ENCODE results near the gene PTGDS.
"Not testable (repeated sequence)": the region's sequence is repeated elsewhere in the genome, so short reads cannot be mapped to it uniquely, and the experiment has no call there.

PTGDS gene

DNA sequence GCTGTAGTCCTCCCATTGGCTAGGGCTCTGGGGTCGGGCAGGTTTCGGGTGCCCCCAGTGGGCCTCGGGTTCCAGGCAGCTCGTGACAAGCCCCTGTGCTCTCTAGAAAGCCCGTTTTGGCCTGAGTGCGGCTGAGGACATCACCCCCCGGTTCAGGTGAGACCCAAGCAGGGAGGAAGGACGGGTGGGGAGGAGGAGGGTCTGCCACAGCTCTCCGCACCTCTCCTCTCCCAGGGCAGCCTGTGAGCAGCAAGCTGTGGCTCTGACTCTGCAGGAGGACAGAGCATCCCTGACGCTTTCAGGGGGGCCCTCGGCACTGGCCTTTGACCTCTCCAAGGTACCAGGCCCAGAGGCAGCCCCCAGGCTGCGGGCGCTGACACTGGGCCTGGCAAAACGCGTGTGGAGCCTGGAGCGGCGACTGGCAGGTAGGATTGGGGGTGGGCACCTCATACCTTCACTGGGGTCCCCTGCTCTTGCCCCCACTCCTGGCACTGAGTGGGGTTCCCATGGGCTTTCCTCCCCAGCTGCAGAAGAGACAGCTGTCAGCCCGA, 15.6 kb downstream of the PTGDS start:
- ATAC-seq (no peak), DNase-seq (no peak)

DNA sequence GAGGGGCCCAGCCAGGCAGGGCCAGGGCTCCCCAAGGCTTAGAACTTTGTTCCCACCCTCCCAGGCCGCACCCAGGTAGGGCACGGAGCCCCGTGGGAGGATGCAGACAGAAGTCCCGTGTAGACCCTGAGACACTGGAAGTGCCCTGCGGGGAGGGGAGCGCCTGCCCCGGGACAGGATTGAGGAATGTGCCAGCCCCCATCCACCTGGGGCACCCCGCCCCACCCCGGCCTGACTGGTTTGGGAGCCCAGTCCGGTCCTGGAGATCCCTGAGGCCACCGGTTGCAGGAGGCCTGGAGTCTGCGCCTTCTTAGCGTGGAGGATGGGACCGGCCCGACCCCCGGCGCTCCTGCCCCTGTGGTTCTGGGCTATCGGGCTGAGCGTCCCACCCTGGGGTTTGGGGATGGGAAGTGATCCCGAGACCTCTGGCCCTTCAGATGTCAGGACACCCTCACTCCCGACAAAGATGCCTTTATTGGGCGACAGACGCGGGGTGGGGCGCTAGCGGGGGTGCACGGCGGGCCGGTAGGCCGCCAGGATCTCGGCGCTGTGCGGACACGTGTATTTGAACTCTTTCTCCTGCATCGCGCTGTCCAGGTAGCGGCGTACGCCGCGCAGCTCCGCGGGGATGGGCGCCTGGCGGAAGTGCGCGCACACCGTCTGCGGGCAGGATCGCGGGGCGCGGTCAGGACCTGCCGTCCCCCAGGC, 17.0 kb downstream of the PTGDS start:
- DNase-seq (no peak), ATAC-seq (no peak)

DNA sequence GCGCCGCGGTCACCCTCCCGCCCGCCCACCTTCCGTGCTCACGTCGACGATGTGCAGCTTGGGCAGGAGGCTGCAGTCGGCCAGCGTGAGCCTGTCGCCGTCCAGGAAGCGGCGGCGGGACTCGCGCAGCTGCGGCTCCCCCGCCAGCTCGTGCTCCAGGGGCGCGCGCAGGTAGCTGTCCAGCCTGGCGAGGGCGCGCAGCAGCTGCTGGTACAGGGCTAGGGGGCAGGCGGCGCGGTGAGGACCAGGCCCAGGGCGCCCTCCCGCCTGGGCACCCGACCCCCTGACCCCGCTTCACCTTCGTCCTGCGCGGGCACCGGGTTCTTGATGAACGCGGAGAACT, 17.6 kb downstream of the PTGDS start:
- DNase-seq (no peak), ATAC-seq (no peak)

DNA sequence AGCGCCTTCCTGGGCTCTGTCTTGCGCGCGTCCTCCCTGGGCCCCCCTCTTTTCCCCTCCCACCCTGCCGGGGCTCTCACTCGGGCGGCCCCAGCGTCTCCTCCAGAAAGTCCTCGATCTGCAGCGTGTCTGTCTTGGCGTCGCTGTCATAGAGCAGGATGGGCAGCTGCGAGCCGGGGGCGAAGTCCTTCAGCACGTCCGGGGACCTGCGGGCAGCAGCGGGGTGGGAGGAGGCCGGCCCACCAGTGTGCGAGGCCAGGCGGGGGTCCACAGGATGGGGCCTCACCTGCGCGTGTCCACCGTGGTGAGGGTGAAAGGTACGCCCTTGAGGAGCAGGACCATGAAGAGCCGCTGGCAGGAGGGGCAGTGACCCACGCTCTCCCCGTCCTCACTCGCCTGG, 18.1 kb downstream of the PTGDS start:
- ATAC-seq: no peak

DNA sequence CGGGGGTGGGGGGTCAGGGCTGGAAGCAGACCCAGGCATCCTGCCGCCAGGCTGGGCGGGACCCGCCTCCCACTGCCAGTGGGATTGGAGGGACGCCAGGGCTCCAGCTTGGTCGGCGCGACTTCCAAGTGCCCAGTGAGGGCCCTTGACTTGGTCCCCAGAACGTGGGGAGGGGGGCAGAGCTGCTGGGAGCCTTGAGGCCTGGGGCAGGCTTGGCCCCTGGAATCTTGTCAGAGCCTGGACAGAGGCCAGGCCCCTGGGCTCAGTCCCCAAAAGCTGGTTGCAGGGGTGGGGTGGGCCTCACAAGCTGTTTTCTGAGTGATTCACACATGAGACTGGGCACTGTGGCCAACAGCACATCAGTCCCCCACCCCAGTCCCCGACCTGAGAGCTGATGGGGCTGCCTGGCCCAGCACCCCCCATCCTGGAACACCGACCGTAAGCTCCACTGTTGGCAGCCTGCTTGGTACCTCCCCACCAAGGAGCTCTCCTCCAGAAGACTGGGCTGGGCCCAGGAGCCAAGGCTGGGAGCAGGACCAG, 18.5 kb downstream of the PTGDS start:
- ATAC-seq: no peak
- DNase-seq: no peak

More for the DNA sequence above, 18.1 kb downstream of the PTGDS start:
- DNase-seq: no peak

DNA sequence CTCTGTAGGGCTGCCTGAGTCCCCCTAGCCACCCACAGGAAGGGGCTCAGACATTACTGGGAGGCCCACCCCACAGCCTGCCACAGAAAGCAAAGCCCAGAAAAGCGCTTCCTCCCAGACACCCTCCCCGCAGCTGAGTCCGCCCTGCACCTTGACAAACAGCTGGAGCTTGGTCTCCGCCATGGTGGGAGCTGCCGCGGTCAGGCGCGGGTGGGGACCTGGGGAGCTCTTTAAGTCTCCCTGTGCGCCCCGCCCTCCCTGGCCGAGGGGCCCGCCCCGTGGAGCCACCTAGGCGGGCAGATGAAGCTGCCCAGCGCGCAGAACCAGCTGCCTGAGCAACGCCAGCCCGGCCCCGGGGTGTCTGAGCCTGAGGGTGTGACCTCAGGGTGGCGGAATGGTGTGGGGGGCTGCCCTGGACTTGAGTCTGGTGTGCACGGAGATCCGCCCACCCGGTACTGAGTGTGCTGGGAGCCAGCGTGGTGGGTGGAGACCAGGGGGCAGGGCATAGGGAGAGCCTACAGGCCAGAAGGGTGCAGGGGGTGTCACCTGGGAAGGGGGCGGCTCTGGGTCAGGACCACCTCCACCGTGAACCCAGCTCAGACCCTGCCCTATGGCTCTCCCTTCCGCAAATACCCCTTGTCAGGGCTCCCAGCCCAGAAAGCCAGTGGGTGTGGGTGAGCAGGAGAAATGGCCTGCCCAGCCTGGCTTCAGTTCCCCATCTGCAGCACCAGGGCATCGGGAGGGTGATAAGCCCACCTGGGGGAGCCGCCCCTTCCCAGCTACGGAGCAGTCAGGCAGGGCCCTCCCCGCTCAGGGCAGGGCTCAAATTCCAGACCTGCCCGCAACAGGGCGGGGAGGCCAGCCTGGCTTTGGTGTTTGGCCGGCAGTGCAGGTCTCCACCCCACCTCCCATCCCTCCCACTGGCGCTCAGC, 19.3 kb downstream of the PTGDS start, which contains the start of gene CLIC3:
TSS of gene CLIC3 (minus strand) at position 208 of the 932 bp plus-strand sequence. CDS start at position 183, 25 bp downstream.
- no peak for ATAC-seq
- peak; percentile 55 for DNase-seq

DNA sequence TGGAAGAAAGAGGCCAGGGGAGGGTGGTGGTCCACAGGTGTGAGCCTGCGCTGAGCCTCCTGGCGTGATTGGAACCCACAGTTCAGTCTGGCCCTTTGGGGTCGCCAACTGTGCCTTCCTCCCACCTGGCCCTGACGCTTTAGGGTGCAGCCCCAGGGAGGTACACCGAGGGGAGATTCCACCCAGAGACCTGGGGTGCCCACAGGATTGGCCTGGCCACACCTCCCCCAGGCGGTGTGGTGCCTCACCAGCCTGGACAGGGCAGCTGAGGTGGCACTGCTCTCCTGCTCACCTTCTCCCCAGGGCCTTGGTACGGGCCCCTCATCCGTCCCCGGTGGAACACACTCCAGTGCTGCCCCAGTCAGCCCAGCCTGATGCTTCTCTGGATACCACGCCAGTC, 20.1 kb downstream of the PTGDS start:
- no peak for DNase-seq
- no peak for ATAC-seq

DNA sequence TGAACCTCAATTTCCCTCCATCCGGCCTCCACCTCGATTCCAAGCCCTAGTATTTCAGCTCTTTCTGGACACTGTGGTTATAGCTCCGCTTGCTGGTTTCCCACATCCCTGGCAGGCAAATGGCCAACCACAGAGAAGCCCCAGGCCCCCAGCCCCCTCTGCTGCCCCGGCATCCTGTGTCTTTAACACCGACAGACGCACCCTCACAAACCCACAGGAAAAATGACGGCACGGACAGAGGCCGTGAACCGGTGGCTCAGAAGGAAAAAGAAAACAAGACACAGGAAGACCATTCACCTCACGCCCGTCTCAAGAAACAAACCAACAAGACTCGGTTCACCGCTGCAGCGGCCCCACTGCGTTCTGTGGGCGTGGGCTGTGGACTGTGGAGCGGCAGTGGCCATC, 20.5 kb downstream of the PTGDS start:
- ATAC-seq (no peak), DNase-seq (no peak)

DNA sequence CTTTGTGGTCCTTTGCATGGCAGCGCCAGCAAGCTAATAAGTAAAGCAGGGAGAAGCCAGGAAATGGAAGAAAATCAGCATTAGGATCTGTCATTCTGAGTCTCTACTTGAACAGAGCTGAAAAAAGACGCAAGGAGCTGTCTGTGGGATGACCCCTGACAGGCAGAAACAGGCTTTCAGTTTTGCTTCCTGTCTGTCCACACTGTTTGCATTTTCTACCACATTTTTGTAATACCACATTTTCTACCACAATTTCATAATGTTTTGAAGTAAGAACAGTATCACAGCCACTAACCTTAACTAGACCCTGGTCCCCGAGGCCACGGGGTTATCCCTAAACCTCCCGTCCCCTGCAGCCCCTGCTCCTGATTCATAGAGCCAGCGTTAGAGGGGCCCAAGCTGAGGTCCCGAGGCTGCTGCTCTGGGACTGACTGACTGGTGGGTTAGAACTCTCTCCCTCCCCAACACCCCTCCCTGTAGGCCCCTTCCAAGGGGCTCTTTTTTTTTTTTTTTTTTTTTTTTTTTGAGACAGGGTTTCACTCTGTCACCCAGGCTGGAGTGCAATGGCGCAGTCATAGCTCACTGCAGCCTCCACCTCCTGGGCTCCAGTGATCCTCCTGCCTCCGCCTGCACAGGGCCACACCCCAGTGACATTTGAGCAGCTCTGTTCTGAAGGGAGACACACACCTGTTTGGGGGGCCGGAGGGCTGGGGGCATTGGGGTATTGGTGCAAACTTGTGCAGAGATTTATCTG, 23.1 kb downstream of the PTGDS start:
- ATAC-seq (peak; percentile 85), DNase-seq (peak; percentile 74)

DNA sequence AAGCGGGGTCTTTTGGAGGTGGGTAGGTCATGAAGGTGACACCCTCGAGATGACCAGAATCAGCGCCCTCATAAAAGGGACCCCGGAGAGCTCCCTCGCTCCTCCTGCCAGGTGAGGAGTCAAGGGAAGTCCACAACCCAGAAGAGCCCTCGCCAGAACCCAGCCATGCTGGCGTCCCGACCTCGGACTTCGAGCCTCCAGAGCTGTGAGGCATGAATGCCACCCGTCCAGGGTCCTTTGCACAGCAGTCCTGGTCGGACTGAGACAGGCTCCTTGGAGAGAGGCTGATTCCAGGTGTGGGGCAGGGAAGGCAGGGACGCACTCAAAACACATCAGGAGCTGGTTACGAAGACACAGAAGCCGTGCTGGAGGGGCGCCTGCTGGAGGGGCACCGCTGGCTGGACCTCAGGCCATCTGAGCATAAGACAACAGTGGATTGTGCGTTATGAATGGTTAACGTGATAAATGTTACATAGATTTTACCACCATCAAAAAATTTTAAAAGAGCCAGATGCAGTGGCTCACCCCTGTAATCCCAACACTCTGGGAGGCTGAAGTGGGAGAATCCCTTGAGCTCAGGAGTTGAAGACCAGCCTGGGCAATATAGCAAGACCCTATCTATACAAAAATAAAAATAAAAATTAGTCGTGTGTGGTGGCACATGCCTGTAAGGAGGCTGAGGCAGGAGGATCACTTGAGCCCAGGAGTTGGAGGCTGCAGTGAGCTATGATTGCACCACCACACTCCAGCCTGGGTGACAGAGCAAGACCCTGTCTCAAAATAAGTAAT, 24.7 kb downstream of the PTGDS start:
- no peak for DNase-seq
- ATAC-seq: no peak

DNA sequence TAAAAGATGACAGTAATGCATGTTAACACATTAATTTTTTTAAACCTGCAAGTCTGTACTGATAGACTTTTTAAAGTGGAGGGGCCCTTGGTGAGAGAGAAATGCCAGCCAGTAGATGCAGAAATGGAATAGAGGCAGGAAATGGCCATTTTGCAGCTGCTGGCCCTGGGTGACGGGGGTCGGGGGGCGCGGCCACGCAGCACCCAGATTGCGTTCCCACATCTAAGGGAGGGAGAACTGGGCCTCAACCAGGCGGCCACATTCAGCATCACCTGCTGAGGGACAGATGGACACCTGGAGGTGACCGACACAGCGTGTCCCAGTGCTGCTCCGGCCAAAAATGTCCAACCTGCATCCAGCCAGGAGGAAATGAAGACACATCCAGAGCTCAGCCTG, 25.3 kb downstream of the PTGDS start:
- ATAC-seq (no peak), DNase-seq (no peak)

DNA sequence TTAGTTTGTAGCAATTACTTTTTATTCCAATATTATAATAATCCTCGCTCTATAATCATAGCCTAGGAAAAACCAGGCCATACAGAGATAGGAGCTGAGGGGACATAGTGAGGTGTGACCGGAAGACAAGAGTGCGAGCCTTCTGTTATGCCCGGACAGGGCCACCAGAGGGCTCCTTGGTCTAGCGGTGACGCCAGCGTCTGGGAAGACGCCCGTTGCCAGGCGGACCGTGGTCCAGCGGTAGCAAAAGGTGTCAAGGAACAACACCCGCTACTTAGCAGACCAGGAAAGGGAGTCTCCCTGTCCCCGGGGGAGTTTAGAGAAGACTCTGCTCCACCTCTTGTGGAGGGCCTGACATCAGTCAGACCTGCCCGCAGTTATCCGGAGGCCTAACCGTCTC, 27.0 kb downstream of the PTGDS start:
- ATAC-seq, DNase-seq: not testable (repeated sequence)

DNA sequence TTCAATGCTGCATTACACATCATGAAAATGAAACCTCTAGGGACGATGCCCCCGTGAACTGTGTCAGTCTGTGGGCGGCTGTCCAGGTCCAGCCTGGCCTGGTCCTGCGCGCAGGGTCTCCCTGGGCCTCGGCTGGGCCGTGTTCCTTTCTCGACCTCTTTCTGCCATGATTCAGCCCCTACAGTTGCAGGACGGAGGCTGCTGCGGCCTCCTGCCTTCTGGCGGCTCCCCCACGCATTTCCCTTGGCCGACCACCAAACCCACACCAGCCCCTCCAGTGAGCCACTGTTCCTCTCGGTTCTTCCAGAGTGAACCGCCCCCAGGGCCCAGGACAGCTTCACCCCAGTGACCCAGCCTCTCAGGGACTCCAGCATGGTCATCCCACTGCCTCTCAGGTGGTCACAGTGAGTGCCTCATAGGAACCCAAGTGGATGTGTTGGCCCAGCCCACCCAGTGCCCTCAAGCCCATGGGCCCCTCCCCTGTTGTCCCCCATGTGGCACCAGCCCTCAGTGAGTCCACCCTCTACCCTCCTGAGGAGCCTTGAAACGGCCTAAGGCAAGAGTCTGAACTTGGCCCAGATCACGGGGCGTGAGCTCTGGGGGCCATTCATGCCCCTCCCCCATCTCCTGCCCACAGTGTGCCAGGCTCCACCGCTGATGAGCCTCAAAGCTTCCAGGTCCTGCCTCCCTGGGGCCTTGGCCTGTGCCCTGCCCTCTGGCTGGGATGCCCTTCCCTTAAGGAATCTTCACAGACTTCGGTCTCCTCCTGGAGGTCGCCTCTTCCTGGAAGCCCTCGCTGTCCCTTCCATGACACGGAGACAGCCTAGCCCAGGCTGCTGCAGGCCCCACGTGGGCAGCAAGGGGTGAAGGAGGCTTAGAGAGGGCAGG, 29.1 kb downstream of the PTGDS start:
- ATAC-seq: peak; percentile 48
- DNase-seq: peak; percentile 50

DNA sequence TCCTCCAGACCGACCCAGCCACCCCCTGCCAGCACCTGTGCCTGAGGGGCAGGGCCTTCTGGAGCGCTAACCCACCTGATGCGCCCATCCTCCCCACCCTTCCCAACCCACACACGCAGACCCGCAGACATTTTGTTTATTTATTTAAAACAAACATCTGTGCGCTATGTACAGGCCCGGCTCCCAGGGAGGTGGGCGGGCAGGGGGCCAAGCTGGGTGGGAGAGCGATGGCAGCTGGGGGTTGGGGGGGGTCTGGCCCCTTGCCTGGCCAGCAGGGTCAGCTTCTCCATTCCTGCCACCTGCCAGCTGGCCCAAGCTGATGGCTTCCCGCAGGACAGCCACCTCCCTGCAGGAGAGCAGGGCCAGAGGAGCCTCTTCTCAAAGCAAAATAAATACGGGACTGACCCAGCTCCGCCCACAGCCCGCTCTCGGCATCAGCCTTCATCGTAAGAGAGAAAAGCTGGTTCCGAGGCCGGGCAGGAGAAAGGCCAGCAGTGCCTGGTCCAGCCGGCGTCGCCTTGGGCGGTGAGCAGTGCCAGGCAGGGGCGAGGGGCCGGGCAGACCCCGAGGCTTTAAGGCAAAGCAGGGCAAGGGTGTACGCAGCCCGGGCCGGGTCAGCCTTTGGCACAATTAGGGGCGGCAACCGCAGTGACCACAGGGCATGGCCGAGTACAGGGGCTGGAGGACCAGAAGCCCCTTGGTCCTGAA, 30.0 kb downstream of the PTGDS start:
- no peak for DNase-seq

DNA sequence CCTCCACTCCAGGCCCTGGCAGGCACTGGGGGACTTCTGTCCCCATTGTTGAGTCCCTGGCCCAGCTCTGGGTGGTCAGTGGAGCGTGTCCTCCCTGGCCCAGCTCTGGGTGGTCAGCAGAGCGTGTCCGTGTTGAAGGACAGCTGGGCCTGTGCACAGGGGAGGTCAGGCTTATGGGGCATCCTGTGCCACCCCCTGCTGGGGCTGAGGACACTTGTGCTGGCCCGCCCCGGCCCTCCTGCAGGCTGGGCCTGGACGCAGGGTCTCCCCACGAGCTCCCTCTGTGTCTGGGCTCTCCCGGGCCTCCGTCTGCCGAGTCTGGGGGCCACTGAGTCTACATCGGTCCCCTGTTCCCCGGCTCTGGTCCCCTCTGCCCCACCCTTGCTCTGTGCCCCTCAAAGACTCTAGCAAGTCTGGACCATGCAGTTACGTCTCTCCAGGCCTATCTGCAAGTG, 30.5 kb downstream of the PTGDS start:
- DNase-seq (no peak), ATAC-seq (no peak)

More for the DNA sequence above, 30.0 kb downstream of the PTGDS start:
- ATAC-seq: no peak

DNA sequence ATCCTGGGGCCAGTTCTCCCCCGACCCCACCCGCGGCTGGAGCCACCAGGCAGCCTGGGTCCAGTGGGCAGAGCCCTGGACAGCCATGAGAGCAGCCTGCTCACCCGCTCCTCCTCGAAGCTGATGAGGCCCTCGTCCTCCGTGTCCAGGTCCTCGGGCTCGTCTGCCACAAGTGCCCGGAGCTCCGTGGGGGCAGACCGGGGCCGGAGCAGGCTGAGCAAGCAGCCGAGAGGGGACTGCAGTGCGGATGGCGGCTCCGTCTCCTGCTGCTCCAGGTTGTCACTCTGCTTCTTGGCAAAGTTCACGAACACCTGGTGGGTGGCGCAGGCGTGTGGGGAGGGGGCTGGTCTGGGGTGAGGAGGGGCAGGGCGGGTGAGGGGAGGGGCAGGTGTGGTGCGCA, 31.0 kb downstream of the PTGDS start:
- no peak for DNase-seq
- ATAC-seq: no peak

DNA sequence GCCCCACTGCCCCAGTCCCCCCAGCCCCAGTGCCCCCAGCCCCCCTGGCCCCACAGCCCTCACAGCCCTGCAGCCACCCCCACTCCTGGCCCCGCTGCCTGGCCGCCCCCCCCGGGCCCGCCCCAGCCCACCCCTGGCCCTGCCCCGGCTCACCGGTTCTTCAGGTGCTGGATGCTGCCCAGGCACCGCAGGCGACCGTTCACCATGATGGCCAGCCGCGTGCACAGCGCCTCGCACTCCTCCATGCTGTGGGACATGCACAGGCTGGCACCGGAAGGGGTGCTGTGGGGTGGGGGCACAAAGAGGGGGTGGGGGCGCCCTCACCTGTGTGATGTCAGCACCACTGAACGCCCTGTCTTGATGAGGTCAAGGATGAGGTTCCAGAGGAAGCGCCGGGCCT, 31.9 kb downstream of the PTGDS start:
- DNase-seq: no peak
- ATAC-seq: no peak

DNA sequence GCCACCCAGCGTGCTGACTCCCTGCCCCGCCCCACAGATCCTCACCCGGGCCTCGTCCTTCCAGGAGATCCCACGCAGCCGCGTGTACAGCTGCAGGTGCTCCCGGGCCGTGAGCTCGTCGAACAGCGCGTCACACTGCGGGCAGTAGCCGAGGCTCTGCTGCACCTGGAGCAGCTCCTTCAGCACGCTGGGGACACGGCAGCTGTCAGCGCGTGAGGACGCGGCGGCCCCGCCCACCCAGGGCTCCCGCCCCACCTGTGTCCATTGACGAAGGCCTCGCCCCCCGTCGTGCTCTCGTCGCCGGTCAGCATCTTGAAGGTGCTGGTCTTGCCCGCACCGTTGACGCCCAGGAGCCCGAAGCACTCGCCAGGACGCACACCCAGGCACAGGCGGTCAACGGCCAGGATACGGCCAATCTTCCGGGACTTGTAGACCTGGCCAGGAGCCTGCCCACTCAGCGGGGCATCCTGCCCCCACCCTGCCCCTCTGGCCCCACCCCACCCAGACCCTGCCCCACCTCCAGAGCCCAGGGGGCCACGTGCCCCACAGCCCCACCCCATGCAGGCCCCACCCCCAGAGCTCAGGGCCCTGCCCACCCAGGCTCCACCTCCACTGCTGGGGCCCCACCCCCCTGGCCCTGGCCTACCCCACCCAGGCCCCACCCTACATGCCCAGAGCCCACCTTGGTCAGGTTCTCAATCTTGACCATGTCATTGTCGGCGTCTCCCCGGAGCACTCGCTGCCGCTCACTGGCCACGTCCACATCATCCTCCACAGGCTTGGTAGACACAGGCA, 32.8 kb downstream of the PTGDS start:
- no peak for ATAC-seq
- DNase-seq: no peak

DNA sequence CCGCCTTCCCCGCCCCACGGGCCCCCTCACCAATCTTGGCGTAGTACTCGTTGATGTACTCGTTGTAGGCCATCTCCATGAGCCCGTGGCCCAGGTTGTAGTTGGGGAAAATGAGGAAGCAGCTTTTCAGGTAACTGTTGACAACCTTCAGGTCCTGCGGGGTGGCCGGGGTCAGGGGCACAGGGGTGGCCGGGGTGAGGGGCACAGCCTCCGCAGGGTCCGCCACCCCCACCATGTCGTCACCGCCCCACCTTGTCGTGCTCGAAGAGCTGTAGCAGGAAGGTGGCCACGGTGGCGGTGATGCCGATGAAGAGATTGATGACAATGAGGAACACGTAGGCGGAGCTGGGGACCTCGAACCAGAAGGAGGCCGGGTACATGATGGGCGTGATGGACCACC, 33.9 kb downstream of the PTGDS start:
- ATAC-seq (no peak), DNase-seq (no peak)

Data from stimulated activated naive CD8-positive, alpha-beta T cell treated with anti-CD3 and anti-CD28 coated beads, Interleukin-15, Interleukin-2, amounts not matched to agents 100 U/mL and 50 U/mL, for 24 hours (primary cell).